ENCODE data around the gene LGALS4.
"Not testable (repeated sequence)": the region's sequence is repeated elsewhere in the genome, so short reads cannot be mapped to it uniquely, and the experiment has no call there.

The LGALS4 gene

GRCh38 chr19:38792250-38793111 is 20.3 kb downstream of the LGALS4 start:
- DNase-seq = peak in 1 of 2 experiments; percentile 11

GRCh38 chr19:38791451-38792064 is 21.2 kb downstream of the LGALS4 start:
- DNase-seq = not testable (repeated sequence)

GRCh38 chr19:38790507-38791403 is 22.0 kb downstream of the LGALS4 start:
- DNase-seq = not testable (repeated sequence)

- no peak for DNase-seq
These were observed 24.1 kb downstream of the LGALS4 start, which contains the start of gene LGALS7B for GRCh38 chr19:38788478-38789243. Gene LGALS7B, plus strand, starts transcription at chr19:38789200. Its CDS starts 27 bp downstream, at chr19:38789227.

- DNase-seq = no peak
These were observed 26.0 kb downstream of the LGALS4 start for GRCh38 chr19:38786572-38787265.

GRCh38 chr19:38786061-38786460 is 26.7 kb downstream of the LGALS4 start:
- DNase-seq = not testable (repeated sequence)

- no peak for DNase-seq
These were observed 27.5 kb downstream of the LGALS4 start for GRCh38 chr19:38785187-38785699.

- no peak for DNase-seq
These were observed 28.5 kb downstream of the LGALS4 start for GRCh38 chr19:38784224-38784623.

GRCh38 chr19:38782212-38782611 is 30.5 kb downstream of the LGALS4 start:
- DNase-seq = not testable (repeated sequence)

- DNase-seq = no peak
These were observed 31.7 kb downstream of the LGALS4 start for GRCh38 chr19:38781058-38781457.

GRCh38 chr19:38780443-38780842 is 32.3 kb downstream of the LGALS4 start:
- no peak for DNase-seq

- no peak for DNase-seq
These were observed 34.0 kb downstream of the LGALS4 start for GRCh38 chr19:38778733-38779132.

- DNase-seq = no peak
These were observed 38.4 kb downstream of the LGALS4 start for GRCh38 chr19:38774181-38774950.

GRCh38 chr19:38773469-38774177 is 39.1 kb downstream of the LGALS4 start, which contains the start of gene LGALS7:
Gene LGALS7, minus strand, starts transcription at chr19:38773517. Its CDS starts 25 bp downstream, at chr19:38773492.
- DNase-seq = no peak

GRCh38 chr19:38771569-38771968 is 41.2 kb downstream of the LGALS4 start:
- not testable (repeated sequence) for DNase-seq

GRCh38 chr19:38770949-38771275 is 41.8 kb downstream of the LGALS4 start:
- not testable (repeated sequence) for DNase-seq

GRCh38 chr19:38770228-38770948 is 42.4 kb downstream of the LGALS4 start:
- DNase-seq = not testable (repeated sequence)

GRCh38 chr19:38769635-38770211 is 43.0 kb downstream of the LGALS4 start:
- DNase-seq = peak; percentile 84 to 86
